ENCODE results near the gene PRKD1.

Gene PRKD1

DNA sequence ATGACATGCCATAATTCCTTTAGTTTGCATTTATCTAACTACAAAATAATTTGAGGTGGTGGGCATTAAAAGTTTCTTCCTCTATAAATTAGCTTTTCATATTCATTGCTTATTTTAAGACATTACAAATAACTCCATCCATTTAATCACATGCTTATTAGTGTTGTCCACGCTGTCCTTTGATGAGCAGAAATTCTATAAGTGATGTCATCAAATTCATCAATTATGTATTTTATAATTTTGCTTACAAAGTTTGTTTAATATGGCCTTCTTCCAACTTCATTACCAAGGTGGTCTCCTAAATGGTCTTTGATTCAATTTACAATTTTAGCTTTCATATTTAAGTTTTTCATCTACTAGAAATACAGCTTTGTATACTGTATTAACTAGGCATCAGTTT lies 173.5 kb downstream of the PRKD1 start:
- no peak for TF ChIP-seq YY1 (IDR thresholded peaks at IDR 0.05; ENCODE audit: insufficient read depth, insufficient read length)
- no peak for TF ChIP-seq SUZ12 (IDR thresholded peaks at IDR 0.05; ENCODE audit: extremely low read depth, insufficient read depth, insufficient read length)
- TF ChIP-seq ZNF274 (IDR thresholded peaks at IDR 0.05; ENCODE audit: low read depth, low read length) = no peak

DNA sequence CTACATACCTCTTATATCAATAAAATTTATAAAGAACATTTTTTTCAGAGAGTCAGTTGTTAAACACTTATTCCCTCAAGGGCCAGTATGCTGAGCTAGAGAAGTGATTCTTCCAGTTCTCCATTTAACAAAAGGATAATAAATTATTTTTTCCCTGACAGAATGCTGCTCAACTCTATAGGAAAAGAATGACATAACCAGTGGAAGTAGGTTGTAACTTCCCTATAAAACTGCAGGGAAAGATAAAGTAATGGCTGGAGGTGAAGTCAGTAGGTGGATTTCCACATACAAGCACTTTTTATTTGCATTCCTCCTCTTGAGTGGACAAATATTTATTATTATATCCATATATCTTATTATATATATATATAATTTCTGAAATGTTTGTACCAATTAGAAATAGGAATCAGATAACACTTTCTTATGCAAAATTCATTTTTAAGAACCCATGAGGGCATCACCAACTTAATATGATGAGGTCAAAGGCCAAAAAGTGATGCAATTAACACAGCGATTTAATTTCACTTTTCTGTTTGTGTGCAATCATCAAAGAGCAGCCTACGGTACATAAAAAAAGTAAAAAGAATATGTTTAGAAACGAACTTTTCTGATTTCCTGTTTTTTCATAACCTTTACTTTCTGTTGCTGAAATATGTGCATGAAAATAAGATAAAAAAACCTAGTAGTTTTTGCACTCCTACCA lies 175.3 kb downstream of the PRKD1 start:
- Histone ChIP-seq H3K4me3 (ENCODE audit: insufficient read length, low read depth) (no peak overlapping the region), H3K9me3 (ENCODE audit: insufficient read depth, low read length) (no peaks in the 10 kb centered on the region), H3K9ac (ENCODE audit: insufficient read length, low read depth) (no peak overlapping the region), H3K36me3 (ENCODE audit: insufficient read depth, insufficient read length, low read length) (no peaks in the 10 kb centered on the region), H3K4me1 (ENCODE audit: insufficient read depth, insufficient read length) (no peaks in the 10 kb centered on the region), H3K27me3 (ENCODE audit: insufficient read depth, insufficient read length) (no peaks in the 10 kb centered on the region)
- DNase-seq (ENCODE audit: low read depth, low spot score) = no peak
- TF ChIP-seq SUZ12 (IDR thresholded peaks at IDR 0.05; ENCODE audit: extremely low read depth, insufficient read depth, insufficient read length) (no peak), YY1 (IDR thresholded peaks at IDR 0.05; ENCODE audit: insufficient read depth, insufficient read length) (no peak), ZNF274 (IDR thresholded peaks at IDR 0.05; ENCODE audit: low read depth, low read length) (no peak)

More for the DNA sequence above, 173.5 kb downstream of the PRKD1 start:
- H3K9ac ChIP-seq (ENCODE audit: insufficient read length, low read depth) = no peak overlapping the region
- no peaks in the 10 kb centered on the region for H3K27me3 ChIP-seq (ENCODE audit: insufficient read depth, insufficient read length)
- no peaks in the 10 kb centered on the region for H3K36me3 ChIP-seq (ENCODE audit: insufficient read depth, insufficient read length, low read length)
- H3K4me3 ChIP-seq (ENCODE audit: insufficient read length, low read depth) = no peak overlapping the region
- no peaks in the 10 kb centered on the region for H3K9me3 ChIP-seq (ENCODE audit: insufficient read depth, low read length)
- no peak for DNase-seq (ENCODE audit: low read depth, low spot score)
- H3K4me1 ChIP-seq (ENCODE audit: insufficient read depth, insufficient read length) = no peaks in the 10 kb centered on the region

DNA sequence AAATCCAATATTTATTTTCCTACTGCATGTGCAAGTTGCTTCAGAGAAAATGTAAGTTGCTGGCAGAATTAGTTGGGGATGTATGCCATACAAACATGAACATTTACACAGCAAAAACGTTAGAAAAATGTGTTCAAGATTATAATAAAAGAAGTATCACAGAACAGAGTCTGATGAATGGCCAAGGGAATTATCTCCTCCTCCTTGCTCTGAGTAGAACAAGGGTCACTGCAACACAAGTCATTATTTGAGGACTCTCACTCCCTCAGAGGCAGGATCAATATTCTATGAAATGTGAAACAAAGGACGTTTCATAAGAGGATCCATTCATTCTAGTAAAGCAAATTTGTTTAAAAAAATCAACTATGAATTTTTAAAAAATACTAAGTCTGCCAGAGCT lies 177.8 kb downstream of the PRKD1 start:
- TF ChIP-seq YY1 (IDR thresholded peaks at IDR 0.05; ENCODE audit: insufficient read depth, insufficient read length) (no peak), SUZ12 (IDR thresholded peaks at IDR 0.05; ENCODE audit: extremely low read depth, insufficient read depth, insufficient read length) (no peak), ZNF274 (IDR thresholded peaks at IDR 0.05; ENCODE audit: low read depth, low read length) (no peak)
- no peak overlapping the region for H3K4me3 ChIP-seq (ENCODE audit: insufficient read length, low read depth)
- H3K9ac ChIP-seq (ENCODE audit: insufficient read length, low read depth) = no peak overlapping the region
- no peak for DNase-seq (ENCODE audit: low read depth, low spot score)
- H3K27me3 ChIP-seq (ENCODE audit: insufficient read depth, insufficient read length) = no peaks in the 10 kb centered on the region
- H3K9me3 ChIP-seq (ENCODE audit: insufficient read depth, low read length) = no peaks in the 10 kb centered on the region
- H3K36me3 ChIP-seq (ENCODE audit: insufficient read depth, insufficient read length, low read length) = no peaks in the 10 kb centered on the region
- no peaks in the 10 kb centered on the region for H3K4me1 ChIP-seq (ENCODE audit: insufficient read depth, insufficient read length)

DNA sequence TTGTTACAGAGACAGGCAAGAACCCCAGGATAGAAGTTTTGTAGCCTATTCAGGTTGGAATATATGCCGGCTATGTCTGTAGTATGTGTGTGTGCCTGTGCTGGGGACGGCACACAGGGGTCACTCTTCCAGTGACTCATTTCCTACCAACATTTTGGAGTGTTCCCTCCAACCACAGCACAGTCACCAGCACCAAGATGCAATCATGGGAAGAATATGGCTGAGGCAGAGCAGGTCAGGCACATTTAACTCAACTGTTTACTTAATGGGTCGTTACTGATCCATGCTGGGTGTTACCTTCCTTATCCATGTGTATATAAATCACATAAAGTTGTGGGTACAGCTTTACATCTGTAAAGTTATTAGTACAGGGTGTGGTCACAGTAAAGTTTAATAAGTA lies 178.3 kb downstream of the PRKD1 start:
- TF ChIP-seq SUZ12 (IDR thresholded peaks at IDR 0.05; ENCODE audit: extremely low read depth, insufficient read depth, insufficient read length) (no peak), YY1 (IDR thresholded peaks at IDR 0.05; ENCODE audit: insufficient read depth, insufficient read length) (no peak), ZNF274 (IDR thresholded peaks at IDR 0.05; ENCODE audit: low read depth, low read length) (no peak)
- Histone ChIP-seq H3K9me3 (ENCODE audit: insufficient read depth, low read length) (no peaks in the 10 kb centered on the region), H3K4me1 (ENCODE audit: insufficient read depth, insufficient read length) (no peaks in the 10 kb centered on the region), H3K27me3 (ENCODE audit: insufficient read depth, insufficient read length) (no peaks in the 10 kb centered on the region), H3K36me3 (ENCODE audit: insufficient read depth, insufficient read length, low read length) (no peaks in the 10 kb centered on the region), H3K9ac (ENCODE audit: insufficient read length, low read depth) (no peak overlapping the region), H3K4me3 (ENCODE audit: insufficient read length, low read depth) (no peak overlapping the region)
- DNase-seq (ENCODE audit: low read depth, low spot score) = no peak

- Histone ChIP-seq H3K4me1 (ENCODE audit: insufficient read depth, insufficient read length) (no peaks in the 10 kb centered on the region), H3K27me3 (ENCODE audit: insufficient read depth, insufficient read length) (no peaks in the 10 kb centered on the region), H3K9ac (ENCODE audit: insufficient read length, low read depth) (no peak overlapping the region), H3K36me3 (ENCODE audit: insufficient read depth, insufficient read length, low read length) (no peaks in the 10 kb centered on the region), H3K9me3 (ENCODE audit: insufficient read depth, low read length) (no peaks in the 10 kb centered on the region), H3K4me3 (ENCODE audit: insufficient read length, low read depth) (no peak overlapping the region)
- DNase-seq (ENCODE audit: low read depth, low spot score) = no peak
- TF ChIP-seq ZNF274 (IDR thresholded peaks at IDR 0.05; ENCODE audit: low read depth, low read length) = no peak
- TF ChIP-seq SUZ12 (IDR thresholded peaks at IDR 0.05; ENCODE audit: extremely low read depth, insufficient read depth, insufficient read length) = no peak
- TF ChIP-seq YY1 (IDR thresholded peaks at IDR 0.05; ENCODE audit: insufficient read depth, insufficient read length) = no peak
Observed at GRCh38 chr14:29745863-29746262, 181.8 kb downstream of the PRKD1 start.

DNA sequence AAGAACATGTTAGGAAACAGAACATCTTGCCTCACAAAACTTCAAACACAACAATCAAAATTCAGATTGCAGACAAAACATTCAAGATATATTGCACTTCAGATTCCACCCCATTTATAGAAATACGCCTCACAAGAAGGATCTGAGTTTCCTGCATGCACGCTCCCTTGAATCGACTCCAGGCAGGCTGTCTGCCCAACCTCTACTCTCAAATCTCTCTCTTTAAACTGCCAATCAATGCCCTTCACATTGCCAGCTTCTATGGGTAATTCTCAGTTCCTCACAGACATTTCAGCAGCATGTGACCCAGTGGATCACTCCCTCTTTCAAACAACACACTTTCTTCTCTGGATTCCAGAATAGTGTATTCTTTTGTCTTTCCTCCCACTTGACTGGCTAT lies 184.1 kb downstream of the PRKD1 start:
- no peaks in the 10 kb centered on the region for H3K9me3 ChIP-seq (ENCODE audit: insufficient read depth, low read length)
- no peaks in the 10 kb centered on the region for H3K4me1 ChIP-seq (ENCODE audit: insufficient read depth, insufficient read length)
- no peak overlapping the region for H3K4me3 ChIP-seq (ENCODE audit: insufficient read length, low read depth)
- DNase-seq (ENCODE audit: low read depth, low spot score) = no peak
- H3K9ac ChIP-seq (ENCODE audit: insufficient read length, low read depth) = no peak overlapping the region
- no peaks in the 10 kb centered on the region for H3K36me3 ChIP-seq (ENCODE audit: insufficient read depth, insufficient read length, low read length)
- TF ChIP-seq ZNF274 (IDR thresholded peaks at IDR 0.05; ENCODE audit: low read depth, low read length) = no peak
- TF ChIP-seq YY1 (IDR thresholded peaks at IDR 0.05; ENCODE audit: insufficient read depth, insufficient read length) = no peak
- TF ChIP-seq SUZ12 (IDR thresholded peaks at IDR 0.05; ENCODE audit: extremely low read depth, insufficient read depth, insufficient read length) = no peak
- no peaks in the 10 kb centered on the region for H3K27me3 ChIP-seq (ENCODE audit: insufficient read depth, insufficient read length)

GRCh38 chr14:29741909-29742401 lies 185.7 kb downstream of the PRKD1 start:
- Histone ChIP-seq H3K9ac (ENCODE audit: insufficient read length, low read depth) (no peak overlapping the region), H3K27me3 (ENCODE audit: insufficient read depth, insufficient read length) (no peaks in the 10 kb centered on the region), H3K9me3 (ENCODE audit: insufficient read depth, low read length) (no peaks in the 10 kb centered on the region), H3K4me3 (ENCODE audit: insufficient read length, low read depth) (no peak overlapping the region), H3K36me3 (ENCODE audit: insufficient read depth, insufficient read length, low read length) (no peaks in the 10 kb centered on the region), H3K4me1 (ENCODE audit: insufficient read depth, insufficient read length) (no peaks in the 10 kb centered on the region)
- DNase-seq (ENCODE audit: low read depth, low spot score) = no peak
- TF ChIP-seq SUZ12 (IDR thresholded peaks at IDR 0.05; ENCODE audit: extremely low read depth, insufficient read depth, insufficient read length) = no peak
- TF ChIP-seq ZNF274 (IDR thresholded peaks at IDR 0.05; ENCODE audit: low read depth, low read length) = no peak
- no peak for TF ChIP-seq YY1 (IDR thresholded peaks at IDR 0.05; ENCODE audit: insufficient read depth, insufficient read length)
